ENCODE measurements around the gene CAMK1.

CAMK1 gene

DNA sequence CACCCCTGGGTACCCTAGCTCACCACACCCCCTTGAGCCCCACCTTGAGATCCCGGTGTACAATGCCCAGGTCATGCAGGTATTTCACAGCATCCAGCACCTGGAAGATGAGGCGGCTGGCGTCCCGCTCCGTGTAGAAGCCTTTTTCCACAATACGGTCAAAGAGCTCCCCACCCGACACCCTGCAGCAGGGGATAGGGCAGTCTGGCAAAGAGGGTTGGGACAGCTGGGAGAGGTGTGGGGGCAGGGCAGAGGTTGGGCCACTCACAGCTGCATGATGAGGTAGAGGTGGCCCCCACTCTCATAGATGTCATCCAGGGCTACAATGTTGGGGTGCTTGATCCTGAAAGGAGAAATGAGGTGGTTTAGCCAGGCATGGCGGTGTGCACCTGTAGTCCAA lies 6.9 kb downstream of the CAMK1 start:
- TF ChIP-seq CTCF (IDR thresholded peaks at IDR 0.05; ENCODE audit: insufficient read depth, missing control alignments), result no peak
- no peak for FAIRE-seq
- no peak for DNase-seq (ENCODE audit: insufficient read length, low spot score)

- FAIRE-seq (no peak), DNase-seq (ENCODE audit: insufficient read length, low spot score) (no peak)
- TF ChIP-seq CTCF (IDR thresholded peaks at IDR 0.05; ENCODE audit: insufficient read depth, missing control alignments), result no peak
These were observed 7.8 kb downstream of the CAMK1 start for GRCh38 chr3:9761919-9762318.

DNA sequence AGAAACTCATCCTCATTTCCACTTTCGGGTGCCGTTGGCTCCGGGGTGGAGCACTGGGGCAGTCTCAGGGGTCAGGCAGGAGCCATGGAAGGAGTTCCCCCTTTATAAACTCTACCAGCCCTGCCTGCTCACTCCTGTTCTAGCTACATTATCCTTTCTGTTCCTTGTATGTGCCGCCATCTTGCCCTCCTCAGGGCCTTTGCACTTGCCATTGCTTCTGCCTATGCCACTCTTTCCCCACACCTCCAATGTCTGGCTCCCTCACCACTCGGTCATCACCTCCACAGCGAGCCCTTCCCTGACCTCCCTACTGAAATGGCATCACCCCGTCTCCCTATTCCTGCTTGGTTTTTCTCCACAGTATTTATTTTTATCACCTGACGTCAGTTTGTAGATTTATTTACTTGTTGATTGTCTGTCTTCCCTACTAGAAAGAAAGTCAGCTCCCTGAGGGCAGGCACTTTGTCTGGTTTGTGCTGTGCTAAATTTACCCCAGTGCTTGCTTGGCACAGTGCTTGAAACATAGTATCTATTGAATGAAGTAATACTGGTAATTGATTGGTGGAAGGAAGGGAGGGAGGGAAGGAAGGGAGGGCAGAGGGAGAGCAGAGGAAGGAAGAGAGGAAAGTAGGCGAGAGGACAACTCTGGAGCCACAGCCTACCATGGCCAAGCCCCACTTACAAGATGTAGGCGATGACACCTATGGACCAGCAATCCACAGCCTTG lies 8.8 kb downstream of the CAMK1 start:
- FAIRE-seq (no peak), DNase-seq (ENCODE audit: insufficient read length, low spot score) (no peak)
- no peak for TF ChIP-seq CTCF (IDR thresholded peaks at IDR 0.05; ENCODE audit: insufficient read depth, missing control alignments)

DNA sequence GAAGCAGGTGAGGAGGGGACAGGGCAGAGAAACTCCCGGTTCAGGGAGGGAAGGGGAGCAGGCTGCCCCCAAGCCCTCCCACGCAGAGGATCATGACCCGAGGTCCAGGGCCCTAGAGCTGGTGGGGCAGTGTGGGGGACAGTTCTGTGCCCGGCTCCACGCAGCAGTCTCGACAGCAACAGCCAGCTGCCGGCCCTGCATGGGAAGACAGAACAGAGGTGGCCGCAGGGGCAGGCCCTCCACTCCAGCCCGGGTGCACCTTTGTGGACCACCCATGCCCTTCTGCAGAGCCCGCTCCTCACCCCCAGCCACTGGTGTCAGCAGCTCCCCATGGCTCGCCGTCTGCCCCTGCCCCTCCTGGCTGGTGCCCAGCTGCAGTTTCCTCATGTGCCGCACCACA lies 12.3 kb downstream of the CAMK1 start:
- DNase-seq (ENCODE audit: insufficient read length, low spot score) (no peak), FAIRE-seq (no peak)
- no peak for TF ChIP-seq CTCF (IDR thresholded peaks at IDR 0.05; ENCODE audit: insufficient read depth, missing control alignments)

GRCh38 chr3:9754678-9755077 lies 15.1 kb downstream of the CAMK1 start:
- FAIRE-seq (no peak), DNase-seq (ENCODE audit: insufficient read length, low spot score) (no peak)
- TF ChIP-seq CTCF (IDR thresholded peaks at IDR 0.05; ENCODE audit: insufficient read depth, missing control alignments), result no peak

GRCh38 chr3:9750556-9751411 lies 19.0 kb downstream of the CAMK1 start:
- FAIRE-seq, result no peak
- DNase-seq (ENCODE audit: insufficient read length, low spot score), result no peak
- TF ChIP-seq CTCF (IDR thresholded peaks at IDR 0.05; ENCODE audit: insufficient read depth, missing control alignments), result no peak

Measured in D721Med (cell line).